ENCODE data around the gene INTS11.

INTS11 gene

GRCh38 chr1:1328254-1328653 is 3.8 kb upstream of the INTS11 start:
- TF ChIP-seq TOX (CRISPR knock-in tag; IDR thresholded peaks at IDR 0.05; ENCODE audit: borderline replicate concordance) (no peak), ARNTL (CRISPR knock-in tag; IDR thresholded peaks at IDR 0.05; ENCODE audit: borderline replicate concordance, low read depth) (no peak), ESRRG (CRISPR knock-in tag; IDR thresholded peaks at IDR 0.05) (no peak), PPARA (CRISPR knock-in tag; IDR thresholded peaks at IDR 0.05; ENCODE audit: borderline replicate concordance) (no peak), SNAI2 (CRISPR knock-in tag; IDR thresholded peaks at IDR 0.05) (no peak), ISL1 (CRISPR knock-in tag; IDR thresholded peaks at IDR 0.05) (no peak), CSDC2 (CRISPR knock-in tag; IDR thresholded peaks at IDR 0.05) (no peak)
- TF ChIP-seq, protein P1, sequence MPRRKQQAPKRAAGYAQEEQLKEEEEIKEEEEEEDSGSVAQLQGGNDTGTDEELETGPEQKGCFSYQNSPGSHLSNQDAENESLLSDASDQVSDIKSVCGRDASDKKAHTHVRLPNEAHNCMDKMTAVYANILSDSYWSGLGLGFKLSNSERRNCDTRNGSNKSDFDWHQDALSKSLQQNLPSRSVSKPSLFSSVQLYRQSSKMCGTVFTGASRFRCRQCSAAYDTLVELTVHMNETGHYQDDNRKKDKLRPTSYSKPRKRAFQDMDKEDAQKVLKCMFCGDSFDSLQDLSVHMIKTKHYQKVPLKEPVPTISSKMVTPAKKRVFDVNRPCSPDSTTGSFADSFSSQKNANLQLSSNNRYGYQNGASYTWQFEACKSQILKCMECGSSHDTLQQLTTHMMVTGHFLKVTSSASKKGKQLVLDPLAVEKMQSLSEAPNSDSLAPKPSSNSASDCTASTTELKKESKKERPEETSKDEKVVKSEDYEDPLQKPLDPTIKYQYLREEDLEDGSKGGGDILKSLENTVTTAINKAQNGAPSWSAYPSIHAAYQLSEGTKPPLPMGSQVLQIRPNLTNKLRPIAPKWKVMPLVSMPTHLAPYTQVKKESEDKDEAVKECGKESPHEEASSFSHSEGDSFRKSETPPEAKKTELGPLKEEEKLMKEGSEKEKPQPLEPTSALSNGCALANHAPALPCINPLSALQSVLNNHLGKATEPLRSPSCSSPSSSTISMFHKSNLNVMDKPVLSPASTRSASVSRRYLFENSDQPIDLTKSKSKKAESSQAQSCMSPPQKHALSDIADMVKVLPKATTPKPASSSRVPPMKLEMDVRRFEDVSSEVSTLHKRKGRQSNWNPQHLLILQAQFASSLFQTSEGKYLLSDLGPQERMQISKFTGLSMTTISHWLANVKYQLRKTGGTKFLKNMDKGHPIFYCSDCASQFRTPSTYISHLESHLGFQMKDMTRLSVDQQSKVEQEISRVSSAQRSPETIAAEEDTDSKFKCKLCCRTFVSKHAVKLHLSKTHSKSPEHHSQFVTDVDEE (CRISPR knock-in tag; IDR thresholded peaks at IDR 0.05) = no peak
- no peak for ATAC-seq

DNA sequence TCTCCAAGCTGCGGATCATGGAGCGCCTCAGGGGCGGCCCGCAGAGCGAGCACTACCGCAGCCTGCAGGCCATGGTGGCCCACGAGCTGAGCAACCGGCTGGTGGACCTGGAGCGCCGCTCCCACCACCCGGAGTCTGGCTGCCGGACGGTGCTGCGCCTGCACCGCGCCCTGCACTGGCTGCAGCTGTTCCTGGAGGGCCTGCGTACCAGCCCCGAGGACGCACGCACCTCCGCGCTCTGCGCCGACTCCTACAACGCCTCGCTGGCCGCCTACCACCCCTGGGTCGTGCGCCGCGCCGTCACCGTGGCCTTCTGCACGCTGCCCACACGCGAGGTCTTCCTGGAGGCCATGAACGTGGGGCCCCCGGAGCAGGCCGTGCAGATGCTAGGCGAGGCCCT is 2.8 kb upstream of the INTS11 start:
- TF ChIP-seq GLIS3 (CRISPR knock-in tag; IDR thresholded peaks at IDR 0.05) (no peak), RARB (CRISPR knock-in tag; IDR thresholded peaks at IDR 0.05) (no peak), ZNF8 (CRISPR knock-in tag; IDR thresholded peaks at IDR 0.05) (no peak), CSRNP3 (CRISPR knock-in tag; IDR thresholded peaks at IDR 0.05) (no peak), TOX (CRISPR knock-in tag; IDR thresholded peaks at IDR 0.05; ENCODE audit: borderline replicate concordance) (no peak), ARNTL (CRISPR knock-in tag; IDR thresholded peaks at IDR 0.05; ENCODE audit: borderline replicate concordance, low read depth) (no peak)
- TF ChIP-seq, protein P2, sequence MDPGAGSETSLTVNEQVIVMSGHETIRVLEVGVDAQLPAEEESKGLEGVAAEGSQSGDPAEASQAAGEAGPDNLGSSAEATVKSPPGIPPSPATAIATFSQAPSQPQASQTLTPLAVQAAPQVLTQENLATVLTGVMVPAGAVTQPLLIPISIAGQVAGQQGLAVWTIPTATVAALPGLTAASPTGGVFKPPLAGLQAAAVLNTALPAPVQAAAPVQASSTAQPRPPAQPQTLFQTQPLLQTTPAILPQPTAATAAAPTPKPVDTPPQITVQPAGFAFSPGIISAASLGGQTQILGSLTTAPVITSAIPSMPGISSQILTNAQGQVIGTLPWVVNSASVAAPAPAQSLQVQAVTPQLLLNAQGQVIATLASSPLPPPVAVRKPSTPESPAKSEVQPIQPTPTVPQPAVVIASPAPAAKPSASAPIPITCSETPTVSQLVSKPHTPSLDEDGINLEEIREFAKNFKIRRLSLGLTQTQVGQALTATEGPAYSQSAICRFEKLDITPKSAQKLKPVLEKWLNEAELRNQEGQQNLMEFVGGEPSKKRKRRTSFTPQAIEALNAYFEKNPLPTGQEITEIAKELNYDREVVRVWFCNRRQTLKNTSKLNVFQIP (CRISPR knock-in tag; IDR thresholded peaks at IDR 0.05; ENCODE audit: borderline replicate concordance, low read depth) = no peak
- TF ChIP-seq, protein P3, sequence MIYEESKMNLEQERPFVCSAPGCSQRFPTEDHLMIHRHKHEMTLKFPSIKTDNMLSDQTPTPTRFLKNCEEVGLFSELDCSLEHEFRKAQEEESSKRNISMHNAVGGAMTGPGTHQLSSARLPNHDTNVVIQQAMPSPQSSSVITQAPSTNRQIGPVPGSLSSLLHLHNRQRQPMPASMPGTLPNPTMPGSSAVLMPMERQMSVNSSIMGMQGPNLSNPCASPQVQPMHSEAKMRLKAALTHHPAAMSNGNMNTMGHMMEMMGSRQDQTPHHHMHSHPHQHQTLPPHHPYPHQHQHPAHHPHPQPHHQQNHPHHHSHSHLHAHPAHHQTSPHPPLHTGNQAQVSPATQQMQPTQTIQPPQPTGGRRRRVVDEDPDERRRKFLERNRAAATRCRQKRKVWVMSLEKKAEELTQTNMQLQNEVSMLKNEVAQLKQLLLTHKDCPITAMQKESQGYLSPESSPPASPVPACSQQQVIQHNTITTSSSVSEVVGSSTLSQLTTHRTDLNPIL (CRISPR knock-in tag; IDR thresholded peaks at IDR 0.05; ENCODE audit: low read depth) = no peak
- ATAC-seq = no peak

DNA sequence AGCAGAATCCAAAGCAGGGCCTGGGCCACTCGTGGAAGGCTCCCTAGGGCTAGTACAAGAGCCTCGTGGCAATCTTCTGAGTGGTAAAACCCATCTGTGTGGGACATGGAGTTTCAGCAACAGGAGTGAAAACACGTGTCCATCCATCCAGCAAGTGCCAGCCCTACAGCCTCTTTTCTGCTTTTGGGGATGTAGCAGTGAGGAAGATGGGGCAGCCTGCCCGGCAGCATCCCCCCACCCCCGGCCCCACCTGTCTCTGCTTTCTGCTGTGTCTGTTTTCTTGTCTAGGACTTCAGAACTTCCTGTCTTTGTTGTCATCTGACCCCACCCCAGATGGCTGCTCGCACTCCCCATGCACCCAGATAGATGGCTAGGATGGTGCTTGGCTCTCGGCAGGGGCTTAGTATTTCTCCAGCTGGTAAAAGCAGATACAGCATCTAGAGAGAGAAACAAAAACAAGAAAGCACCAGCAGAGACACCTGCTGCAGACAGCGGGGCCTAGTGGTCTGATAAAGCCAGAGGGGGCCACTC is 1.7 kb upstream of the INTS11 start:
- TF ChIP-seq RARB (CRISPR knock-in tag; IDR thresholded peaks at IDR 0.05) = no peak
- no peak for TF ChIP-seq ZFP30 (CRISPR knock-in tag; IDR thresholded peaks at IDR 0.05)
- TF ChIP-seq ZC3H10 (CRISPR knock-in tag; IDR thresholded peaks at IDR 0.05) = no peak
- no peak for TF ChIP-seq PPARA (CRISPR knock-in tag; IDR thresholded peaks at IDR 0.05; ENCODE audit: borderline replicate concordance)
- no peak for TF ChIP-seq ZNF8 (CRISPR knock-in tag; IDR thresholded peaks at IDR 0.05)
- TF ChIP-seq GLIS3 (CRISPR knock-in tag; IDR thresholded peaks at IDR 0.05) = no peak
- no peak for TF ChIP-seq TOX (CRISPR knock-in tag; IDR thresholded peaks at IDR 0.05; ENCODE audit: borderline replicate concordance)
- no peak for TF ChIP-seq SNAI2 (CRISPR knock-in tag; IDR thresholded peaks at IDR 0.05)
- no peak for TF ChIP-seq TCF4 (CRISPR knock-in tag; IDR thresholded peaks at IDR 0.05; ENCODE audit: borderline replicate concordance)
- TF ChIP-seq, protein P3 (CRISPR knock-in tag; IDR thresholded peaks at IDR 0.05; ENCODE audit: low read depth) = no peak
- no peak for TF ChIP-seq OSR1 (CRISPR knock-in tag; IDR thresholded peaks at IDR 0.05)
- TF ChIP-seq, protein P2 (CRISPR knock-in tag; IDR thresholded peaks at IDR 0.05; ENCODE audit: borderline replicate concordance, low read depth) = no peak
- TF ChIP-seq CSDC2 (CRISPR knock-in tag; IDR thresholded peaks at IDR 0.05) = no peak
- TF ChIP-seq CSRNP3 (CRISPR knock-in tag; IDR thresholded peaks at IDR 0.05) = no peak
- TF ChIP-seq, protein P4, sequence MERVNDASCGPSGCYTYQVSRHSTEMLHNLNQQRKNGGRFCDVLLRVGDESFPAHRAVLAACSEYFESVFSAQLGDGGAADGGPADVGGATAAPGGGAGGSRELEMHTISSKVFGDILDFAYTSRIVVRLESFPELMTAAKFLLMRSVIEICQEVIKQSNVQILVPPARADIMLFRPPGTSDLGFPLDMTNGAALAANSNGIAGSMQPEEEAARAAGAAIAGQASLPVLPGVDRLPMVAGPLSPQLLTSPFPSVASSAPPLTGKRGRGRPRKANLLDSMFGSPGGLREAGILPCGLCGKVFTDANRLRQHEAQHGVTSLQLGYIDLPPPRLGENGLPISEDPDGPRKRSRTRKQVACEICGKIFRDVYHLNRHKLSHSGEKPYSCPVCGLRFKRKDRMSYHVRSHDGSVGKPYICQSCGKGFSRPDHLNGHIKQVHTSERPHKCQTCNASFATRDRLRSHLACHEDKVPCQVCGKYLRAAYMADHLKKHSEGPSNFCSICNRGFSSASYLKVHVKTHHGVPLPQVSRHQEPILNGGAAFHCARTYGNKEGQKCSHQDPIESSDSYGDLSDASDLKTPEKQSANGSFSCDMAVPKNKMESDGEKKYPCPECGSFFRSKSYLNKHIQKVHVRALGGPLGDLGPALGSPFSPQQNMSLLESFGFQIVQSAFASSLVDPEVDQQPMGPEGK (CRISPR knock-in tag; IDR thresholded peaks at IDR 0.05; ENCODE audit: borderline replicate concordance) = no peak
- no peak for TF ChIP-seq ISL1 (CRISPR knock-in tag; IDR thresholded peaks at IDR 0.05)
- no peak for ATAC-seq
